ENCODE data around the gene TEX29. TPM values are rescaled to one million over a fixed set of nuclear protein-coding genes. Genes with fewer than 3 reads are reported as not detected.

Gene TEX29
- total RNA-seq, 1 donor from 2014 or later = not detected

- H3K4me3 ChIP-seq (ENCODE audit: low read depth, low read length) = no peak overlapping the region
- TF ChIP-seq CTCF (conservative IDR thresholded peaks at IDR 0.05; ENCODE audit: low read depth, low read length) = no peak
- DNase-seq (ENCODE audit: low read depth) = no peak
Measured at GRCh38 chr13:111314852-111315251, 5.6 kb upstream of the TEX29 start.

- TF ChIP-seq CTCF (conservative IDR thresholded peaks at IDR 0.05; ENCODE audit: low read depth, low read length) = no peak
- no peak for DNase-seq (ENCODE audit: low read depth)
- H3K4me3 ChIP-seq (ENCODE audit: low read depth, low read length) = no peak overlapping the region
Measured at GRCh38 chr13:111315347-111315995, 5.0 kb upstream of the TEX29 start.

- DNase-seq (ENCODE audit: low read depth) = no peak
- H3K4me3 ChIP-seq (ENCODE audit: low read depth, low read length) = no peak overlapping the region
- TF ChIP-seq CTCF (conservative IDR thresholded peaks at IDR 0.05; ENCODE audit: low read depth, low read length) = no peak
Measured at GRCh38 chr13:111316161-111316730, 4.2 kb upstream of the TEX29 start.

GRCh38 chr13:111317042-111317550 is 3.3 kb upstream of the TEX29 start:
- no peak for DNase-seq (ENCODE audit: low read depth)

GRCh38 chr13:111317571-111318345 is 2.7 kb upstream of the TEX29 start:
- H3K4me3 ChIP-seq (ENCODE audit: low read depth, low read length) = no peak overlapping the region
- DNase-seq (ENCODE audit: low read depth) = no peak
- no peak for TF ChIP-seq CTCF (conservative IDR thresholded peaks at IDR 0.05; ENCODE audit: low read depth, low read length)

More at GRCh38 chr13:111317042-111317550, 3.3 kb upstream of the TEX29 start:
- no peak overlapping the region for H3K4me3 ChIP-seq (ENCODE audit: low read depth, low read length)
- no peak for TF ChIP-seq CTCF (conservative IDR thresholded peaks at IDR 0.05; ENCODE audit: low read depth, low read length)

GRCh38 chr13:111318386-111318785 is 2.1 kb upstream of the TEX29 start:
- DNase-seq (ENCODE audit: low read depth) = no peak
- no peak overlapping the region for H3K4me3 ChIP-seq (ENCODE audit: low read depth, low read length)
- TF ChIP-seq CTCF (conservative IDR thresholded peaks at IDR 0.05; ENCODE audit: low read depth, low read length) = no peak
